SK-N-SH (cell line): ENCODE measurements around the gene AIF1L. TPM values are rescaled to one million over a fixed set of nuclear protein-coding genes. Genes with fewer than 3 reads are reported as not detected.
A peak's percentile ranks its signal among the peaks of the same experiment; 100 is the strongest.

Experiments used
- CTCF ChIA-PET: fragments of 300-600, 350-600 bp; formaldehyde crosslinking; extraction: SDS; loops from one replicate; lab custom pipeline; 2021; lab: Yijun Ruan, JAX
- POLR2A ChIA-PET: fragments of 350-600 bp; sonication (Branson Sonifier 250); formaldehyde crosslinking; extraction: SDS; loops from one replicate; lab custom pipeline; 2020; ENCODE audit warnings: antibody characterized with exemption, inconsistent platforms; lab: Yijun Ruan, JAX
- DNase-seq: peaks from one replicate; pipeline ENCODE4 v3.0.0; 2012
- H2AFZ ChIP-seq: fragments of 200-600 bp; sonication (generic); 2 replicates; pipeline ENCODE4 v1.8.1; 2016; ENCODE audit warnings: antibody characterized with exemption, mild to moderate bottlenecking, low read depth
- H3F3A ChIP-seq: fragments of 200-600 bp; sonication (generic); replicated peaks from 2 replicates; pipeline ENCODE3; 2016; ENCODE audit warnings: antibody characterized with exemption, mild to moderate bottlenecking; ENCODE audit not compliant: insufficient read depth
- H3K27ac ChIP-seq, 2 experiments: fragments of 200-500 bp in 1 of 2; fragments of 200-600 bp in 1 of 2; sonication (Bioruptor generic) in 1 of 2; sonication (generic), shearing (Covaris generic) in 1 of 2; 2 replicates each; pipeline versions ENCODE4 v1.5.1 to v1.6.1; 2014 to 2016; ENCODE audit warnings: low read depth in 2 of 2, inconsistent platforms in 1 of 2, low read length in 1 of 2, mild to moderate bottlenecking in 1 of 2, mixed read lengths in 1 of 2
- H3K27me3 ChIP-seq: fragments of 200-600 bp; sonication (generic), shearing (Covaris generic); 2 replicates; pipeline ENCODE4 v1.6.1; 2016; ENCODE audit warnings: mixed run types; ENCODE audit not compliant: insufficient read depth
- H3K36me3 ChIP-seq, 2 experiments: fragments of 200-500 bp in 1 of 2; fragments of 200-600 bp in 1 of 2; sonication (Bioruptor generic) in 1 of 2; sonication (generic) in 1 of 2; replicated peaks in 1 of 2; 2 replicates each; pipeline versions ENCODE3 to v1.5.1; 2014 to 2016; ENCODE audit warnings: low read length in 1 of 2, mild to moderate bottlenecking in 1 of 2; ENCODE audit not compliant: insufficient read depth in 2 of 2, control insufficient read depth in 1 of 2
- H3K4me1 ChIP-seq, 2 experiments: fragments of 200-500 bp in 1 of 2; fragments of 200-600 bp in 1 of 2; sonication (Bioruptor generic) in 1 of 2; sonication (generic), shearing (Covaris generic) in 1 of 2; 2 replicates each; pipeline versions ENCODE4 v1.5.1 to v1.6.1; 2014 to 2016; ENCODE audit warnings: low read depth in 1 of 2, low read length in 1 of 2, mixed run types in 1 of 2; ENCODE audit not compliant: insufficient read depth in 2 of 2, control insufficient read depth in 1 of 2
- H3K4me2 ChIP-seq: fragments of 200-600 bp; sonication (generic), shearing (Covaris generic); 2 replicates; pipeline ENCODE4 v1.6.1; 2017; ENCODE audit warnings: mixed run types
- H3K4me3 ChIP-seq, 2 experiments: fragments of 200-500 bp in 1 of 2; fragments of 200-600 bp in 1 of 2; sonication (Bioruptor generic) in 1 of 2; sonication (generic), shearing (Covaris generic) in 1 of 2; 2 replicates each; pipeline versions ENCODE4 v1.5.1 to v1.8.1; 2014 to 2016; ENCODE audit warnings: low read depth in 2 of 2, inconsistent platforms in 1 of 2, low read length in 1 of 2, mild to moderate bottlenecking in 1 of 2, mixed read lengths in 1 of 2, moderate library complexity in 1 of 2
- H3K79me2 ChIP-seq: fragments of 200-600 bp; sonication (generic); 2 replicates; pipeline ENCODE4 v1.8.1; 2017; ENCODE audit warnings: mild to moderate bottlenecking; ENCODE audit not compliant: insufficient read depth
- H3K9ac ChIP-seq: fragments of 200-600 bp; sonication (generic); 2 replicates; pipeline ENCODE4 v1.6.1; 2017; ENCODE audit warnings: mixed run types
- H3K9me2 ChIP-seq: fragments of 200-600 bp; sonication (generic); 2 replicates; pipeline ENCODE4 v1.6.1; 2017; ENCODE audit warnings: mixed run types
- H3K9me3 ChIP-seq: fragments of 200-600 bp; sonication (generic); 2 replicates; pipeline ENCODE4 v1.6.1; 2017; ENCODE audit warnings: mixed run types, mild to moderate bottlenecking, moderate library complexity
- H4K20me1 ChIP-seq: fragments of 200-600 bp; sonication (generic); 2 replicates; pipeline ENCODE4 v1.6.1; 2017; ENCODE audit warnings: mild to moderate bottlenecking, mixed run types; ENCODE audit not compliant: insufficient read depth
- CHD2 ChIP-seq: fragments of 150-350 bp; IDR thresholded peaks from 2 replicates; pipeline ENCODE4 v1.6.1; 2018; ENCODE audit warnings: low read length; ENCODE audit not compliant: partially characterized antibody
- EP300 ChIP-seq, 2 experiments: IDR thresholded peaks; 2 replicates each; pipeline versions ENCODE4 v1.4.0 to v1.6.1; 2012; ENCODE audit warnings: borderline replicate concordance in 1 of 2, low read depth in 1 of 2, low read length in 1 of 2
- EZH2phosphoT487 ChIP-seq: fragments of 200-600 bp; sonication (generic); IDR thresholded peaks from 2 replicates; pipeline ENCODE4 v1.6.1; 2017; ENCODE audit warnings: low read depth, mixed run types, mild to moderate bottlenecking, antibody characterized with exemption, moderate library complexity, borderline replicate concordance
- GATA2 ChIP-seq: sonication (generic); formaldehyde crosslinking; IDR thresholded peaks from 2 replicates; pipeline ENCODE4 v1.5.0; 2020; ENCODE audit warnings: mild to moderate bottlenecking, missing genetic modification reagents
- MAX ChIP-seq: IDR thresholded peaks from 2 replicates; pipeline ENCODE4 v1.4.0; 2012; ENCODE audit warnings: low read depth
- MEF2A ChIP-seq: IDR thresholded peaks from 2 replicates; pipeline ENCODE4 v1.4.0; 2012; ENCODE audit warnings: low read depth, borderline replicate concordance
- NRF1 ChIP-seq: IDR thresholded peaks from 2 replicates; pipeline ENCODE4 v1.6.1; 2012; ENCODE audit warnings: low read depth, mild to moderate bottlenecking, low read length
- PBX3 ChIP-seq: IDR thresholded peaks from 2 replicates; pipeline ENCODE4; 2012
- POLR2AphosphoS5 ChIP-seq: IDR thresholded peaks from 2 replicates; pipeline ENCODE4 v1.6.1; 2012; ENCODE audit warnings: low read depth, low read length
- RCOR1 ChIP-seq: fragments of 150-350 bp; IDR thresholded peaks from 2 replicates; pipeline ENCODE4 v1.6.1; 2017; ENCODE audit warnings: antibody characterized with exemption, low read length
- REST ChIP-seq: IDR thresholded peaks from 2 replicates; pipeline ENCODE4 v1.6.1; 2012; ENCODE audit warnings: mild to moderate bottlenecking, low read depth, low read length, moderate library complexity
- TEAD4 ChIP-seq: IDR thresholded peaks from 2 replicates; pipeline ENCODE4 v1.4.0; 2012; ENCODE audit warnings: mild to moderate bottlenecking, borderline replicate concordance; ENCODE audit not compliant: insufficient read depth
- USF1 ChIP-seq: IDR thresholded peaks from 2 replicates; pipeline ENCODE4 v1.4.0; 2012; ENCODE audit warnings: low read depth, borderline replicate concordance
- USF2 ChIP-seq: fragments of 150-350 bp; IDR thresholded peaks from 2 replicates; pipeline ENCODE4 v1.6.1; 2017; ENCODE audit warnings: antibody characterized with exemption, low read length, low read depth, borderline replicate concordance
- ZBTB33 ChIP-seq: IDR thresholded peaks from 2 replicates; pipeline ENCODE4 v1.4.0; 2012; ENCODE audit warnings: low read depth, borderline replicate concordance
- WGBS: methylation state at CpG from one replicate; pipeline ENCODE4 v1.1.6; 2017; ENCODE audit warnings: low lambda C conversion rate; 5-methylcytosine and 5-hydroxymethylcytosine counted together
- polyA plus RNA-seq, 3 experiments: library from polyadenylated mRNA; depleted of rRNA; stranded (reverse); fragments of >200 nt; gene quantifications; 2 replicates each; pipeline ENCODE4 v1.2.3, GENCODE V29; 2012

Gene AIF1L
- polyA plus RNA-seq, 1 of the 3 experiments (the other 2 are of a cell fraction), result 0.26 TPM

- CTCF ChIA-PET, result interaction anchor here (0.6 to 3.1 kb wide), 4 partner anchors 40 to 643 kb away, joined by 3 to 11 read pairs (median 3); no protein-coding TSS in a partner anchor
- POLR2A ChIA-PET, result interaction anchor here (0.9 to 1.0 kb wide), 2 partner anchors 12 to 28 kb away, joined by 3 read pairs; partner anchors contain the start of gene NUP214
- H3K9ac ChIP-seq, result no peak overlapping the region
Measured at GRCh38 chr9:131097126-131097947, 1.0 kb downstream of the AIF1L start.

More at GRCh38 chr9:131097126-131097947, 1.0 kb downstream of the AIF1L start:
- peaks cover 27% of the 10 kb centered on the region for H3K27me3 ChIP-seq
- peaks cover 0 to 17% of the 10 kb centered on the region in 2 experiments; a peak in 1 of 4 replicates for H3K4me1 ChIP-seq
- peak overlapping the region in 1 of 2 experiments; percentile 49; a peak in 2 of 4 replicates for H3K4me3 ChIP-seq
- no peaks in the 10 kb centered on the region for H3K9me2 ChIP-seq
- no peaks in the 10 kb centered on the region for H3F3A ChIP-seq
- H3K27ac ChIP-seq, result no peak overlapping the region
- H3K4me2 ChIP-seq, result peak overlapping the region; percentile 74; the same call in 1 of the 2 replicates
- DNase-seq, result no peak
- H4K20me1 ChIP-seq, result no peaks in the 10 kb centered on the region
- no peaks in the 10 kb centered on the region for H3K36me3 ChIP-seq
- no peaks in the 10 kb centered on the region for H3K9me3 ChIP-seq
- H2AFZ ChIP-seq, result no peak overlapping the region
- no peaks in the 10 kb centered on the region for H3K79me2 ChIP-seq
- 72% methylated on average over 15 of the region's 19 CpGs for WGBS
- TF ChIP-seq MAX (no peak), NRF1 (no peak), TEAD4 (no peak), ZBTB33 (no peak), EZH2phosphoT487 (no peak), POLR2AphosphoS5 (no peak), GATA2 (CRISPR knock-in tag) (no peak), REST (no peak), EP300 (IDR thresholded peaks at IDR 0.05; ENCODE audit: borderline replicate concordance in 1 of 2, low read depth in 1 of 2, low read length in 1 of 2) (no peak), RCOR1 (no peak), PBX3 (no peak), USF1 (no peak), CHD2 (no peak), USF2 (no peak), MEF2A (no peak)
